Kidney tubule cell (primary cell): ENCODE results near the gene C3orf22.

ENCODE experiments used
- DNase-seq: peaks from one replicate; pipeline ENCODE4 v3.0.0-alpha.2; 2018; ENCODE audit warnings: low spot score

Gene C3orf22

GRCh38 chr3:126556637-126557414 is 1.9 kb downstream of the C3orf22 start:
- DNase-seq: no peak

- DNase-seq: no peak
Observed at GRCh38 chr3:126555795-126556636, 2.7 kb downstream of the C3orf22 start.

GRCh38 chr3:126554560-126555525 is 3.9 kb downstream of the C3orf22 start:
- DNase-seq: no peak

- no peak for DNase-seq
Observed at GRCh38 chr3:126553284-126554084, 5.2 kb downstream of the C3orf22 start.

GRCh38 chr3:126552688-126553283 is 5.9 kb downstream of the C3orf22 start:
- no peak for DNase-seq

GRCh38 chr3:126551839-126552687 is 6.7 kb downstream of the C3orf22 start:
- no peak for DNase-seq

- no peak for DNase-seq
Observed at GRCh38 chr3:126551121-126551838, 7.5 kb downstream of the C3orf22 start.

- DNase-seq: no peak
Observed at GRCh38 chr3:126550488-126551051, 8.2 kb downstream of the C3orf22 start.

- DNase-seq: no peak
Observed at GRCh38 chr3:126549861-126550487, 8.8 kb downstream of the C3orf22 start.

GRCh38 chr3:126548556-126549466 is 9.9 kb downstream of the C3orf22 start:
- DNase-seq: no peak

GRCh38 chr3:126547721-126548120 is 11.0 kb downstream of the C3orf22 start:
- DNase-seq: no peak

GRCh38 chr3:126546549-126547239 is 12.0 kb downstream of the C3orf22 start:
- DNase-seq: no peak

GRCh38 chr3:126546013-126546412 is 12.7 kb downstream of the C3orf22 start:
- DNase-seq: no peak

GRCh38 chr3:126545544-126545943 is 13.2 kb downstream of the C3orf22 start:
- no peak for DNase-seq

GRCh38 chr3:126544596-126545281 is 14.0 kb downstream of the C3orf22 start:
- DNase-seq: no peak

GRCh38 chr3:126543457-126544061 is 15.2 kb downstream of the C3orf22 start:
- no peak for DNase-seq
